ENCODE data around the gene DNAH12.

DNA sequence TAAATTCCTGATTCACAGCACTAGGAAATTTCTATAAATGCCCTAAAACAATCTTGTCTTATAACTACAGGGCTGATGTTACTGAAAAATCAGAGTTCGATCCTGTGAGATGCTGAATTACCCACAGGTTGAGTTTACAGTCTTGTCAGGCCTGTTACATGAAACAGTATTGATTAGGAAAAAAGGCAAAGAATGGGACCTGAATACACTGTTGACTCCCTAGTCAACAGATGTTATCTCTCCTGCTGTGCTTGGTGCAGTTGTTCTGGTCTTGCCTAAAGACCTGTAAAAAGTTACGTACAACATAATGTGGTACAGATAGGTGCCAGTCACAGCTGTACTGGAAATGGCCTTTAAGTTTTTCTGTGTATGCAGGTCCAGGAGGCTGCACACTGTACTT is 160.3 kb downstream of the DNAH12 start:
- TF ChIP-seq CTCF (conservative IDR thresholded peaks at IDR 0.05; ENCODE audit: low read length) (no peak), EZH2phosphoT487 (IDR thresholded peaks at IDR 0.05; ENCODE audit: borderline replicate concordance) (no peak)
